Daoy (cell line): ENCODE results near the gene OR10V1. TPM values are rescaled to one million over a fixed set of nuclear protein-coding genes. Genes with fewer than 3 reads are reported as not detected.

Experiments
- DNase-seq: peaks from one replicate; pipeline ENCODE4 v3.0.0-alpha.2; 2015; ENCODE audit warnings: low read depth
- total RNA-seq: library from RNA; depleted of rRNA; stranded (reverse); fragments of >200 nt; shearing (Covaris generic); gene quantifications from 2 replicates; pipeline ENCODE4 v1.2.3, GENCODE V29; 2014; rRNA removed

The OR10V1 gene
- total RNA-seq, 1 experiment from 2014 or later = not detected

- DNase-seq = peak; percentile 99
Observed at GRCh38 chr11:59668950-59669610, 44.6 kb downstream of the OR10V1 start, which contains the start of gene PATL1. TSS of gene PATL1 (minus strand) at chr11:59669037. CDS start at chr11:59668895, 142 bp downstream.

- DNase-seq = peak; percentile 54
Observed at GRCh38 chr11:59668188-59668949, 45.3 kb downstream of the OR10V1 start.

GRCh38 chr11:59667812-59668187 lies 45.8 kb downstream of the OR10V1 start:
- DNase-seq = no peak

GRCh38 chr11:59666969-59667368 lies 46.7 kb downstream of the OR10V1 start:
- DNase-seq = no peak

Other genes with a start within 250 kb of the OR10V1 start
- gene OR4D10, start 240.5 kb downstream of the OR10V1 start, total RNA-seq = not detected in 2 replicates
- gene OR4D11, start 210.3 kb downstream of the OR10V1 start, total RNA-seq = not detected in 2 replicates
- gene OR4D9, start 202.3 kb downstream of the OR10V1 start, total RNA-seq = not detected in 2 replicates
- 21.5 and 23.0 TPM in 2 replicates for gene OSBP, start 98.1 kb downstream of the OR10V1 start, total RNA-seq
- gene PATL1, start 44.8 kb downstream of the OR10V1 start, total RNA-seq = 12.7 and 16.1 TPM in 2 replicates
- 21.3 and 22.1 TPM in 2 replicates for gene STX3, start 41.5 kb upstream of the OR10V1 start, total RNA-seq
- 55.0 and 66.6 TPM in 2 replicates for gene MRPL16, start 96.9 kb upstream of the OR10V1 start, total RNA-seq
- not detected in 2 replicates for gene CBLIF, start 131.7 kb upstream of the OR10V1 start, total RNA-seq
- not detected in 2 replicates for gene TCN1, start 152.6 kb upstream of the OR10V1 start, total RNA-seq
- gene OOSP3, start 164.9 kb upstream of the OR10V1 start, total RNA-seq = not detected in 2 replicates
- not detected in 2 replicates for gene OOSP1, start 224.6 kb upstream of the OR10V1 start, total RNA-seq